HG03378 (cell line): ENCODE data around the gene KRT37.
"Not testable (repeated sequence)": the region's sequence is repeated elsewhere in the genome, so short reads cannot be mapped to it uniquely, and the experiment has no call there.

ENCODE experiments used
- ATAC-seq: cut with Tn5 transposase; IDR thresholded peaks from one replicate; pipeline ENCODE4 v1.9.1; 2021; ENCODE audit warnings: mild to moderate bottlenecking, moderate library complexity; ENCODE audit not compliant: unreplicated experiment

The KRT37 gene

GRCh38 chr17:41407226-41407625 lies 17.2 kb downstream of the KRT37 start:
- no peak for ATAC-seq

DNA sequence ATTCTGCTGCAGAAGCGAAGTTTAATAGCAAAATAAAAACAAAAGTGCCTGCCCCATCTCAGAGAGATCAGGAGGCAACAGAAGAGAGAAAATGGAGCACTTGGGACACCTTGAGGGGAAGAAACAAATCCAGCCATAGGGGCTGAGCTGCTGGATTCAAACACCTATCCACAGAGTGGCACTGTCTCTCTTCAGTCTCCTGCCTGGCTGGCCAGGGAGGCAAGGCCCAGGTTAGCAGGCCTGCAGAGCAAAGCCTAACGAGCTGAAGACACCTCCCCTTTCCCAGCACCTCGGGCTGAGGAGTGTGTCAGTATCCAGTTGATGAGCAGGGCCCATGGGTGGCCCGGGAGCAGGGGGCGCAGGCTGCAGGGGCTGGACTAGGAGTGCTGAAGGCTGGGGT lies 18.2 kb downstream of the KRT37 start:
- no peak for ATAC-seq

DNA sequence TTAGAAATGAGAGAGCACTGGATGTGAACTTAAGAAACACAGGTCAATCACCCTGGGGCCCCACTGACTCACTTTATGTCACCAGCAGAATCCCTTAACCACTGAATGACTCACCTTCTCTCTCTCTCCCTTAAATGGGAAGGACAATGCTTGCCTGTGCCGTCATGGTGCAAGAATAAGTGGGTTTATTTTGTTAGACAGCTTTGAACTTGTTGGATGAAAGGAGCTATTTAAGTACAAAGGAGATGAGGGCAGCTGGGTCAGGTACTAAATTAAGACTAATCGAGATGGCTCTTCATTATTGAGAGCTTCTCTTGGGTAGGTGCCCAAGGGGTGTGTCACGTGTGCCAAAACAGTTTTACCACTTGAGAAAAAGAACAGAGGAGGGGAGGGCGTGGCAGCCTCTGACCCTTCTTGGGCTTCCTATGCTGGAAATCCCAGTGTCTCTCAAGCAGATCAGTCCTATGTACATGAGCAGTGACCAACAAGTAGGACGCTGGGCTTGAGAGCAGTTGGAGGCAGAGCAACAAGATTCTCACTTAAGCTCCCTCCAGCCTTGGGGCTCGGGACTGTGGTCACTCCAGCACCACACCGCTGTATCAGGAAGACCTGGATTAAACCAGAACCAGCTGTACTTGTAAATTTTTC lies 20.2 kb downstream of the KRT37 start:
- no peak for ATAC-seq

GRCh38 chr17:41403404-41404023 lies 20.9 kb downstream of the KRT37 start:
- no peak for ATAC-seq

DNA sequence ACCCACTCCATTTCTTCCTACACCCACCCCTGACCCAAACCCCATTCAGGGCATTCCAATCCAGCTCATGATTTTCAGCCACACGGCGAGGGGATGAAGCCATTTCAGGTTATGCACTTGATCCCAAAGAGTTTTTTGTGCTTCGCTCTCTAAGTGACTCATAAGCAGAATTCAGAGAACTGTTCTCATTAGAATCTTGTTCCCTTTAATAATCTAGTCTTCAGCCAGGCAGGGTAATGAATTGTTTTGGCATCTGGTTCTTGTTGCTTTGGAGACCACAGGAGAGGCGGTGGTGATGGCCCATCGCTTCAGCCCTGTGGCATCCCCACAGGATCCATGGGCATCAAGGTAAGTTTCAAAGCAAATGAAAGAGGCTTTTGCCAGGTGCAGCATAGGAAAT lies 22.2 kb downstream of the KRT37 start:
- no peak for ATAC-seq

DNA sequence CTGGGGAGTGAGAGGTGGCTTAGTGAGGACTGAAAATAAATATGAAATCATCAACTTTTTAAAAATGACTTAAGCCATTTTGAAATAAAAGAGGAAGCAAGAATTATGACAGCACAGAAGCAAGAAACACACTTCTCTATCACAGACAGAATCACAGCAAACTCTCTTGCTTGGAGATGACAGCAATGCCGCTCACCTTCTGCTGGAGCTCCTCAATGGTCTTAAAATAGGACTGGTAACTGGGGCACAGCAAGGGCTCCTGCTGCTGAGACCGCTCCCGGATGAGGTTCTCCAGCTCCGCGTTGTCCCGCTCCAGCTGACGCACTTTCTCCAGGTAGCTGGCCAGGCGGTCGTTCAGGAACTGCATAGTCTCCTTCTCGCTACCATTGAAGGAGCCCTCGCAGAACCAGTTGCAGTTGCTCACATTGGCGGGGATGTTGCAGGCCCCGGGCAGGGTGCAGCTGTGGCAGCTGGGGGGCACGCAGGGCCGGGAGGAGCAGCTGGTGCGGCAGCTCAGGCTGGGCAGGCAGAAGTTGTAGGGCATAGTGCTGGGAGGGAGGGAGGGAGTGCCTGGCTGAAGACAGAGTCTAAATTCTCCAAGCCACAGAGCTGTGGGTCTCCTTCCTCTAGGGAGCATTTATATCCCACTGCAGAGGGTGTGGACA lies 27.3 kb downstream of the KRT37 start, which contains the start of gene KRT31:
Gene KRT31, minus strand, starts transcription at position 613 of the 665 bp plus-strand sequence. Its CDS starts 69 bp downstream, at position 544.
- no peak for ATAC-seq

DNA sequence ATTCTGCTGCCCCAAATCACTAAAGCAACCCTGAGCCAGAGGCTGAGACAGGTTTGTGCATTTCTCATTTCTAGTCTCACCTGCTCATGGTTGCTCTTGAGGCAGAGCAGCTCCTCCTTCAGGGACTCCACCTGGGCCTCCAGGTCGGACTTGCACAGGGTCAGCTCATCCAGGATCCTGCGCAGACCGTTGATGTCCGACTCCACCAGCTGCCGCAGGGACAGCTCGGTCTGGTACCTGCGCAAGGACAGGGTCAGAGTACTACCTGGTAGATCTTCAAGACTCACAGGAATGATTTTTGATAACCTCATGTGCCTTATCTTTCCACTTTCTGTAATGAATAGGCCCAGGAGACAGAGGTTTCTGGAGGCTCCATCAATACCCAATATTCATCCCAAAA lies 28.0 kb downstream of the KRT37 start:
- no peak for ATAC-seq

DNA sequence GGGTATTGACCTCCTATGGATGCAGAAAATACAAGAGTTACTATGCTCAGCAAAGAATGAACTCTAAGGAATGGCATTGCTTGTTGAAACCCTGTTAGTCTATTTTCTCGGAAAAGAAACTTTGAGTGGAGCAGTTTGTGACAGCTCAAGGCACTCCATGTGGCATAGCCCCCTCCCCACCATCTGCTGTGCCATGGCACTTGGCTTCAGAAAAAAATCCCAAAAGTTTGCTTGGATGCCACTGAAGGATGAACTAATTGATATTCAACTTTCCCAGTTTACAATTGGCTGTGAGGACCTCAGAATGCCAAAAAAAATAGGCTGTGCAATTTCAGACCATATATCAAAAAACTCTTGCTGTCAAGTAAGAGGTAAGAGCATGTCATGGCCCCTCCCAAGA lies 28.8 kb downstream of the KRT37 start:
- no peak for ATAC-seq

DNA sequence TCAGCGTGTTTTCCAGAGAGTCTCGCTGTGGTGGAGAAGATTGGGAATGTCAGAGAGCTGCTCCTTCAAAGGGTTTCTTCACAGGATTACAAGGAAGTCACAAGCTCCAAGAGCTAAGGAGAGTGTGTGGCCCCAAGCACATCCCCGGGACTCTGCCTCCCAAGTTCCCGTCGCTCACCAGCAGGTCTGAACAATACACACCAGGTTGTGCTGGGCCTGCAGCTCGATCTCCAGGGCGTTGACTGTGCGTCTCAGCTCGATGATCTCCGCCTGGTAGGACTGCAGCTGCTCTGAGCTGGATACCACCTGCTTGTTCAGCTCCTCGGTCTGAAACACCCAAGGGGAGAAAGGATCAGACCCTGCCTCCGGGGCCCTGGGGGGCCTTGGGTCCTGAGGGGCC lies 29.3 kb downstream of the KRT37 start:
- not testable (repeated sequence) for ATAC-seq

GRCh38 chr17:41394254-41394996 lies 30.0 kb downstream of the KRT37 start:
- no peak for ATAC-seq

GRCh38 chr17:41393826-41394225 lies 30.6 kb downstream of the KRT37 start:
- ATAC-seq: no peak

DNA sequence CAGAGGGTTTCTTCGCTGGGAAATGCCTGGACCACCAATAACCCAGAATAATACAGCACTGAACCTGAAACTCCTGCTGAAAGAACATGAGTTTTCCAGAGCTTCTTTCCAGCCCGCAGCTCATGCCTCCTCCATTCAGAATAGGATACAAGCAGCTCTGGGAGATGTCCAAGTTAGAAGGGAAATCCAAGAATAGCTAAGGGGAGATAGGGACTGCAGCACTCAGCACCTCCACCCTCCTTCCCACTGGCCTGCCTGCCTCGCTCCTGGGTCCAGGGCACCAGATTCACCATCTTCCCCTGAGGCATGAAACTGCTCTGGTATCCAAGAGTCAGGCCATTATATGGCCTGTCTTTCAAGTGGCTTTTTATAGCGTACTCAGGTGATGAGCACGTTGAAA lies 31.1 kb downstream of the KRT37 start:
- ATAC-seq: no peak

- no peak for ATAC-seq
These were observed 32.1 kb downstream of the KRT37 start for GRCh38 chr17:41392278-41392677.

DNA sequence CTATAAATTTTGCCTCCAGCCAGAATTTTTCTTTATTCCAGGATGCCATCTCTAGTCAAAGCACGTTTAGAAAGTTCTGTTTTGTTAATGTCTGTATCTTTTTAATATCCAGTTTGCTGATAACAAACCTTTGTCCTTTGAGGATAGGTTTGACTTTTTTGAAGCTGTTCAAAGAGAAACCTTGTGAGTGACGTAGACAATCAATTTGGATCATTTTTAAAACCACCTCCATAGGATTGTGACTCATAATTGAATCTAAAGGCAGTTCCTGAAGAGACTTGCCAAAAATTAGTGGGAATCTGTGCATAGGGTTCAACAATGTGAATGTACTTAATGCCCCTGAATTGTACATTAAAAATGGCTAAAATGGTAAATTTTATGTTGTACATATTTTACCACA lies 32.9 kb downstream of the KRT37 start:
- no peak for ATAC-seq

GRCh38 chr17:41390411-41390938 lies 33.9 kb downstream of the KRT37 start:
- no peak for ATAC-seq

- ATAC-seq: no peak
These were observed 36.7 kb downstream of the KRT37 start for GRCh38 chr17:41387670-41388069.

- ATAC-seq: no peak
These were observed 38.2 kb downstream of the KRT37 start for GRCh38 chr17:41386227-41386626.

- no peak for ATAC-seq
These were observed 40.7 kb downstream of the KRT37 start for GRCh38 chr17:41383690-41384089.

DNA sequence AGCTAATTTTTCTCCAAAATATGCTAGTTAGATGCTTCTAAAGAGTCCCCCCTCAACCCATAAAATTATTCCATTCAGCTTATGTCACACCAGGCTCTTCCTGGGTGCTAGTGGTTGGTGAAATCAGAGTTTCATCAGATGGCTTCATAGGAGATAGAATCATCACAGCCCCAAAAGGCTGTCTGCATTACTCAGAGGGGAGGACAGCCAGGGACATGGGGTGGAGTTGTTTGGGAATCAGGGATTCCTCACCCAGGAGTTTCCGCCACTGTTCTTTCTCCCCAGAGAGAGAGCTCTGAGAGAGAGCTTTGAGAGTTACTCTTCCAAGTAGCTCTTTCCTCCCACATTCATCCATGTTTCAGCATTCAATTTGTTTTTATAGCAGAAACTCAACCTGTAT lies 42.0 kb downstream of the KRT37 start:
- ATAC-seq: no peak

GRCh38 chr17:41381943-41382342 lies 42.4 kb downstream of the KRT37 start, which contains the start of gene KRT34:
Gene KRT34 (minus strand): TSS chr17:41382306. CDS start chr17:41382246, 60 bp downstream.
- not testable (repeated sequence) for ATAC-seq

DNA sequence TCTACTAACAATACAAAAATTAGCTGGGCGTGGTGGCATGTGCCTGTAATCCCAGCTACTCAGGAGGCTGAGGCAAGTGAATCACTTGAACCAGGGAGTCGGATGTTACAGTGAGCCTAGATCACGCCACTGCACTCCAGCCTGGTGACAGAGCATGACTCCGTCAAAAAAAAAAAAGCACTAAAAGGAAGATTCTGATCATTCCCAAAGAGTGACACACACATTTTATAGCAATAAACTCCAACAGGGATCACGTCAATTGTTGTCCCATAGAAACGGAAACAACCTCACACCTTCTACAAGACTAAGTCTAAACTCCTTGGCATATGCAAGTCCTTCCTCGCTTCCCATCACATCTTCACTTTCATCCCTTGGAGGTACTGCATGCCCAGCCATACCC lies 44.3 kb downstream of the KRT37 start:
- ATAC-seq: not testable (repeated sequence)
